ENCODE measurements around the gene STING1.

DNA sequence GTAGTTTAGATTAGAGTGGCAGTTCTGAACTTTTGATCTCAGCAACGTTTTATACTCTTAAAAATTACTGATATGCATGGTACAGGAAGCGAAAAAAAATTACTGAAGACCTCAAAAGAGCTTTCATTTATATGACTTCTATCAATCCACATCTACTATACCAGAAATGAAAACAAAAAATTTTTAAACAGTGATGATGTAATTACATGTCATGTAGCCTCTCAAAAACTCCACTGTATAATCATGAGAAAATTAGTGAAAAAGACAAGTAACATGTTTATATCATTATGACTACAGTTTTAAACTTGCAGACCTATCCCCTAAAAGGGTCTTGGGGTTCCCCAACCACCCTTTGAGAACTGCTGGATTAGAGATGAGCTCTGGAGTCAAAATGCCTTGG, 52.5 kb downstream of the STING1 start:
- no peak for TF ChIP-seq EZH2 (IDR thresholded peaks at IDR 0.05; ENCODE audit: borderline replicate concordance, low read length)
- TF ChIP-seq, protein P1, sequence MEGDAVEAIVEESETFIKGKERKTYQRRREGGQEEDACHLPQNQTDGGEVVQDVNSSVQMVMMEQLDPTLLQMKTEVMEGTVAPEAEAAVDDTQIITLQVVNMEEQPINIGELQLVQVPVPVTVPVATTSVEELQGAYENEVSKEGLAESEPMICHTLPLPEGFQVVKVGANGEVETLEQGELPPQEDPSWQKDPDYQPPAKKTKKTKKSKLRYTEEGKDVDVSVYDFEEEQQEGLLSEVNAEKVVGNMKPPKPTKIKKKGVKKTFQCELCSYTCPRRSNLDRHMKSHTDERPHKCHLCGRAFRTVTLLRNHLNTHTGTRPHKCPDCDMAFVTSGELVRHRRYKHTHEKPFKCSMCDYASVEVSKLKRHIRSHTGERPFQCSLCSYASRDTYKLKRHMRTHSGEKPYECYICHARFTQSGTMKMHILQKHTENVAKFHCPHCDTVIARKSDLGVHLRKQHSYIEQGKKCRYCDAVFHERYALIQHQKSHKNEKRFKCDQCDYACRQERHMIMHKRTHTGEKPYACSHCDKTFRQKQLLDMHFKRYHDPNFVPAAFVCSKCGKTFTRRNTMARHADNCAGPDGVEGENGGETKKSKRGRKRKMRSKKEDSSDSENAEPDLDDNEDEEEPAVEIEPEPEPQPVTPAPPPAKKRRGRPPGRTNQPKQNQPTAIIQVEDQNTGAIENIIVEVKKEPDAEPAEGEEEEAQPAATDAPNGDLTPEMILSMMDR (IDR thresholded peaks at IDR 0.05; ENCODE audit: low read length), result no peak
